Stimulated activated CD4-positive, alpha-beta T cell treated with anti-CD3 and anti-CD28 coated beads, Interleukin-2, amount 100 ng/mL, for 4 hours (primary cell): ENCODE results near the gene LRCH1.

ENCODE experiments used
- DNase-seq: peaks from one replicate; pipeline ENCODE4 v3.0.0-alpha.2; 2020; ENCODE audit warnings: low read depth

The LRCH1 gene

GRCh38 chr13:46799139-46799538, 246.2 kb downstream of the LRCH1 start:
- no peak for DNase-seq

GRCh38 chr13:46801858-46802257, 248.9 kb downstream of the LRCH1 start:
- DNase-seq = no peak
